ENCODE results near the gene F2R. TPM values are rescaled to one million over a fixed set of nuclear protein-coding genes. Genes with fewer than 3 reads are reported as not detected.
A peak's percentile ranks its signal among the peaks of the same experiment; 100 is the strongest.

Gene F2R
- total and polyA plus RNA-seq, 10 donors = 4.7 to 128 (median 70.8) TPM

DNA sequence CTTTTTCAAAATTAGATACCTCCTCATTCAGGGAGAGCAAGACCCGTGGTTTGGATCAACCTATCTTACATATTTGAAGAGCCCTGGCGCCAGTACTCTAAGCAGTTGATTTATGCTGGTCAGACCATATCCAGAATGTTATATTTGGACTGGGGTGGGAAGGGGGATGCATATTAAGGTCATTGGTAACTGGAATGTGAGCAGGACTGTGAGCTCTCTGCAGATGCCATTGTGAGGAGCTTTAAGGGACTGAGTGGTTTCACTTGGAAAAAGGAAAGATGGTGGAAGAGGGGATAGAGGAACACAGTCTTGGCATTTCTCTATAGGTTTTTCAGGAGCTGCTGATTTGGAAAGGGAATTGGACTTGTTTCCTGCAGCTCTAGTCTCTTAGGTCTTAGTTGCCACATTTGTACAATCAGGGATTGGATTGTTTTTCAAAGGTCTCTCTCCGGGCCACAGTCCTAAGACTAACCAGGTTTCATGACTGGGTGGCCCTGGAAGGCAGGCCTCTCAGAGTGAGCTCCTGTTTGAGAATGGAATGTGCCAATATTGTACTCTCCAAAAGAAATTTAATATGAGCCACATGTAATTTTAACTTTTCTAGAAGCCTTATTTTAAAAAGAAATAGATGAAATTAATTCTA is 25.8 kb upstream of the F2R start:
- Histone ChIP-seq H3K4me3 (no peak overlapping the region), H3K36me3 (peaks cover 0 to 86% (median 4%) of the 10 kb centered on the region in 6 donors), H3K9me3 (no peaks in the 10 kb centered on the region), H3K4me1 (peaks cover 0 to 26% (median 8%) of the 10 kb centered on the region in 6 donors), H3K27ac (peak overlapping the region; percentile 17 to 73 (median 54)), H3K27me3 (replicated peaks in 1 of 7) (no peaks in the 10 kb centered on the region)
- TF ChIP-seq POLR2AphosphoS5 (IDR thresholded peaks at IDR 0.05) (no peak), POLR2A (IDR thresholded peaks at IDR 0.05) (no peak)
- TF ChIP-seq, protein P1, sequence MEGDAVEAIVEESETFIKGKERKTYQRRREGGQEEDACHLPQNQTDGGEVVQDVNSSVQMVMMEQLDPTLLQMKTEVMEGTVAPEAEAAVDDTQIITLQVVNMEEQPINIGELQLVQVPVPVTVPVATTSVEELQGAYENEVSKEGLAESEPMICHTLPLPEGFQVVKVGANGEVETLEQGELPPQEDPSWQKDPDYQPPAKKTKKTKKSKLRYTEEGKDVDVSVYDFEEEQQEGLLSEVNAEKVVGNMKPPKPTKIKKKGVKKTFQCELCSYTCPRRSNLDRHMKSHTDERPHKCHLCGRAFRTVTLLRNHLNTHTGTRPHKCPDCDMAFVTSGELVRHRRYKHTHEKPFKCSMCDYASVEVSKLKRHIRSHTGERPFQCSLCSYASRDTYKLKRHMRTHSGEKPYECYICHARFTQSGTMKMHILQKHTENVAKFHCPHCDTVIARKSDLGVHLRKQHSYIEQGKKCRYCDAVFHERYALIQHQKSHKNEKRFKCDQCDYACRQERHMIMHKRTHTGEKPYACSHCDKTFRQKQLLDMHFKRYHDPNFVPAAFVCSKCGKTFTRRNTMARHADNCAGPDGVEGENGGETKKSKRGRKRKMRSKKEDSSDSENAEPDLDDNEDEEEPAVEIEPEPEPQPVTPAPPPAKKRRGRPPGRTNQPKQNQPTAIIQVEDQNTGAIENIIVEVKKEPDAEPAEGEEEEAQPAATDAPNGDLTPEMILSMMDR (IDR thresholded peaks at IDR 0.05 in 8 of 11, conservative IDR thresholded peaks at IDR 0.05 in 3 of 11) = no peak
- 89 to 94% (median 92%) methylated on average over 3 of the region's 3 CpGs for WGBS, 5 donors
- intact Hi-C loops (cut with DNase I; ENCODE audit: low total_unique reads) = no loop called here
- DNase-seq = no peak

DNA sequence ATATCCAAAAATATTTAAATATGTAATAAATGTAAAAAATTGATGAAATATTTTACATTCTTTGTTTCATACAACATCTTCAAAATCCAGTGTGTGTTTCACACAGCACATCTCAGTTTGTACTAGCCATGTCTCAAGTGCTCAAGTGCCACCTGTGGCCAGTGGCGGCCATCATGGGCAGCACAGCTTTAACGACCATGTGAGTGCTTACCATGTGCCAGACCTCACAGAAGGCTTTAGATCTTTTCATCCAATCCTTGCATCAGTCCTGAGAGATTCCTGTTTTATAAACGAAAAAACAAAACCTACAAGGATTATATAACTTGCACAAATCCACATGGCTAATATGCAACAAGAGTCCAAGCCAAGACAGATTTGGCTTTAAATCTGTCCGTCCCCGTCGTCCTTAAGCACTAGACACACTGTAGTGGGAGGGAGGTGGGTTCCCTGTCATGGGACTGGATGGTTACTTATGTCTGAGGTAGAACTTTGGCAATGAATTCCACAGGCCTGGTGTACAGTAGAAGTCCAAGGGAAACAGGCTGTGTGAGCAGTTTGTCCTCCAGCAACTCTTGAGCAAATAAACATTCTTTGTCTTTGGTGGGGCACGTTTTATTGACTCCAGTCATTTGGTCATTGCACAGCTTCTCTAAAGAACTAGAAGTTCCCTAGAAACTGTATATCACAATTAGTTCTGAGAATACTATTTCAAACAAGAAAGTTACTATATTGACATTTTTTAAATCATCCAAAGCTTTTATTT is 25.0 kb upstream of the F2R start:
- Histone ChIP-seq H3K4me3 (no peak overlapping the region), H3K9me3 (no peaks in the 10 kb centered on the region), H3K36me3 (peaks cover 0 to 88% (median 8%) of the 10 kb centered on the region in 6 donors), H3K27ac (peak overlapping the region; percentile 17 to 73 (median 61)), H3K27me3 (replicated peaks in 1 of 7) (no peaks in the 10 kb centered on the region), H3K4me1 (peaks cover 0 to 30% (median 9%) of the 10 kb centered on the region in 6 donors)
- DNase-seq = no peak
- TF ChIP-seq, protein P1 (IDR thresholded peaks at IDR 0.05 in 8 of 11, conservative IDR thresholded peaks at IDR 0.05 in 3 of 11) = no peak
- no peak for TF ChIP-seq POLR2AphosphoS5 (IDR thresholded peaks at IDR 0.05)
- 75 to 89% (median 84%) methylated on average over 7 of the region's 7 CpGs for WGBS, 5 donors
- intact Hi-C loops (cut with DNase I; ENCODE audit: low total_unique reads) = no loop called here

DNA sequence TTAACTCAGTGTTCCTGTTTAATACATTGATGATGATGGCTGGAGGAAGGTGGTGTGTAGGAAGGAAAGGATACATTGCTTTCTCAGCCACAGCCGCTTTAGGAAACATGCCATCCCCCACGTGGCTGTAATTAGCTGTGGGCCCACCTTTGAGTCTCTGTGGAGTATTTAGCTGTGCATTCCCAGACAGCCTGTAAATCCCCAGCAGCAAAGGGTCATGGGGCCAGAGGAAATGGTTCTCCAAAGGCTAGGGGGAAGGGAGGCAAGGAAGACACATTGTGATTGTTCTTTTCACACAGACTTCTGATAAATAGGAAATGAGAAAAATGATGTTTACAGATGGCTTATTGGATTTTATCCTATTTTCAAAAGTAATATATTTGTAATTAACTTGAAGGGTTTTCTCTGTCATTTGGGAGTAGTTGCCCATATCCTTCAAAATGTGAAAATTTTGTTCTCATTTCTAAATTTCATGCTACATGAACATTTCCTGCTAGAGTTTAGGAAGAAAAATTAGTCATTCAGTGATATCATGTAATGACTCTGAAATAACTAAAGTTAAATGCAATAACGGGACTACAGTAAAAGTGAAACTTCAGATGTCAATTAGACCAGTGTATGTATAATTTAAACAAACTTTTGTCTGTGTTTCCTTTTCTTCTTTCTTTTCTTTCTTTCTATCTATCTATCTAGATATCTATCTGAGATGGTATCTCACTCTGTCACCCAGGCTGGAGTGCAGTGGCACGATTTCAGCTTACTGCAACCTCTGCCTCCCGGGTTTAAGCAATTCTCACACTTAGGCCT is 24.3 kb upstream of the F2R start:
- DNase-seq = no peak
- H3K27ac ChIP-seq = peak overlapping the region; percentile 38 to 73 (median 61)
- intact Hi-C loops (cut with DNase I; ENCODE audit: low total_unique reads) = no loop called here
- peaks cover 0 to 90% (median 11%) of the 10 kb centered on the region in 6 donors for H3K36me3 ChIP-seq
- no peaks in the 10 kb centered on the region for H3K27me3 ChIP-seq (replicated peaks in 1 of 7)
- 35 to 50% (median 42%) methylated on average over 5 of the region's 5 CpGs for WGBS, 5 donors
- H3K4me1 ChIP-seq = peaks cover 0 to 37% (median 13%) of the 10 kb centered on the region in 6 donors
- H3K9me3 ChIP-seq = no peaks in the 10 kb centered on the region
- TF ChIP-seq POLR2A (IDR thresholded peaks at IDR 0.05) (no peak), POLR2AphosphoS5 (IDR thresholded peaks at IDR 0.05) (no peak)
- TF ChIP-seq, protein P1 (IDR thresholded peaks at IDR 0.05 in 8 of 11, conservative IDR thresholded peaks at IDR 0.05 in 3 of 11) = no peak
- H3K4me3 ChIP-seq = no peak overlapping the region
